Activated CD8-positive, alpha-beta T cell treated with anti-CD3 and anti-CD28 coated beads, Interleukin-2, amount 10 ng/mL, durations not matched to agents 7 days and 5 days (primary cell): ENCODE data around the gene KRT71. TPM values are rescaled to one million over a fixed set of nuclear protein-coding genes. Genes with fewer than 3 reads are reported as not detected.

ENCODE experiments used
- ATAC-seq: fragments of 150-1000 bp; cut with Tn5 transposase; one replicate; pipeline ENCODE4 v1.10.0; 2021; ENCODE audit warnings: moderate library complexity
- CTCF ChIA-PET: fragments of 350-600 bp; sonication (Branson Sonifier 250); formaldehyde crosslinking; loops from one replicate; lab custom pipeline; 2021; ENCODE audit warnings: antibody characterized with exemption; lab: Charles Lee
- POLR2A ChIA-PET: fragments of 350-600 bp; sonication (Branson Sonifier 250); formaldehyde crosslinking; loops from one replicate; lab custom pipeline; 2021; ENCODE audit warnings: antibody characterized with exemption; lab: Charles Lee
- DNase-seq: peaks from one replicate; pipeline ENCODE4 v3.0.0-alpha.2; 2020
- H3K27ac Mint-ChIP-seq: one replicate; pipeline ENCODE4 v1.8.0; 2021; ENCODE audit warnings: mild to moderate bottlenecking, mixed read lengths
- H3K27me3 Mint-ChIP-seq: one replicate; pipeline ENCODE4 v1.8.0; 2021; ENCODE audit warnings: low read depth, mixed read lengths
- H3K36me3 Mint-ChIP-seq: one replicate; pipeline ENCODE4 v1.8.0; 2021; ENCODE audit warnings: low read depth, mixed read lengths
- H3K4me1 Mint-ChIP-seq: one replicate; pipeline ENCODE4 v1.8.0; 2021; ENCODE audit warnings: low read depth, mixed read lengths
- H3K4me3 Mint-ChIP-seq: one replicate; pipeline ENCODE4 v1.8.0; 2021; ENCODE audit warnings: mild to moderate bottlenecking, mixed read lengths
- H3K9me3 Mint-ChIP-seq: one replicate; pipeline ENCODE4 v1.8.0; 2022; ENCODE audit warnings: mixed read lengths; ENCODE audit not compliant: insufficient read depth
- total RNA-seq, 2 experiments: library from RNA; stranded (reverse); gene quantifications; one replicate each; pipeline ENCODE4 v1.2.3, GENCODE V29; 2021

Gene KRT71
- total RNA-seq, 2 experiments from 2014 or later, result not detected

GRCh38 chr12:52539821-52540173, 13.1 kb downstream of the KRT71 start:
- no peaks in the 10 kb centered on the region for H3K36me3 Mint-ChIP-seq
- POLR2A ChIA-PET, result no interaction called here
- no peak overlapping the region for H3K4me3 Mint-ChIP-seq
- CTCF ChIA-PET, result no interaction called here
- H3K4me1 Mint-ChIP-seq, result peaks cover 9% of the 10 kb centered on the region
- H3K27me3 Mint-ChIP-seq, result peaks cover 4% of the 10 kb centered on the region
- DNase-seq, result no peak
- ATAC-seq, result no peak
- no peaks in the 10 kb centered on the region for H3K9me3 Mint-ChIP-seq
- H3K27ac Mint-ChIP-seq, result no peak overlapping the region

GRCh38 chr12:52539083-52539820, 13.7 kb downstream of the KRT71 start:
- H3K4me3 Mint-ChIP-seq, result no peak overlapping the region
- H3K27ac Mint-ChIP-seq, result no peak overlapping the region
- H3K9me3 Mint-ChIP-seq, result no peaks in the 10 kb centered on the region
- H3K27me3 Mint-ChIP-seq, result peaks cover 3% of the 10 kb centered on the region
- CTCF ChIA-PET, result no interaction called here
- ATAC-seq (no peak), DNase-seq (no peak)
- POLR2A ChIA-PET, result no interaction called here
- no peaks in the 10 kb centered on the region for H3K36me3 Mint-ChIP-seq
- peaks cover 9% of the 10 kb centered on the region for H3K4me1 Mint-ChIP-seq

- Mint-ChIP-seq H3K27me3 (peaks cover 3% of the 10 kb centered on the region), H3K9me3 (no peaks in the 10 kb centered on the region), H3K4me1 (no peaks in the 10 kb centered on the region), H3K36me3 (no peaks in the 10 kb centered on the region), H3K27ac (no peak overlapping the region), H3K4me3 (no peak overlapping the region)
- DNase-seq (no peak), ATAC-seq (no peak)
- ChIA-PET CTCF (no interaction called here), POLR2A (no interaction called here)
These were observed 15.8 kb downstream of the KRT71 start for GRCh38 chr12:52537101-52537500.

- DNase-seq (no peak), ATAC-seq (no peak)
- Mint-ChIP-seq H3K27me3 (peaks cover 3% of the 10 kb centered on the region), H3K27ac (no peak overlapping the region), H3K4me3 (no peak overlapping the region), H3K36me3 (no peaks in the 10 kb centered on the region), H3K9me3 (no peaks in the 10 kb centered on the region), H3K4me1 (no peaks in the 10 kb centered on the region)
- ChIA-PET POLR2A (no interaction called here), CTCF (interaction anchor here (1.1 to 1.4 kb wide), 3 partner anchors 163 to 381 kb away, joined by 3 read pairs; no protein-coding TSS in a partner anchor)
These were observed 17.4 kb downstream of the KRT71 start for GRCh38 chr12:52535574-52535973.

GRCh38 chr12:52534482-52534881, 18.5 kb downstream of the KRT71 start:
- H3K4me3 Mint-ChIP-seq, result no peak overlapping the region
- DNase-seq, result peak; percentile 28
- H3K36me3 Mint-ChIP-seq, result no peaks in the 10 kb centered on the region
- ChIA-PET POLR2A (no interaction called here), CTCF (interaction anchor here (1.0 to 1.5 kb wide), 4 partner anchors 155 to 380 kb away, joined by 3 to 7 read pairs (median 3); no protein-coding TSS in a partner anchor)
- H3K27ac Mint-ChIP-seq, result no peak overlapping the region
- H3K27me3 Mint-ChIP-seq, result peaks cover 3% of the 10 kb centered on the region
- H3K4me1 Mint-ChIP-seq, result no peaks in the 10 kb centered on the region
- ATAC-seq, result no peak
- no peaks in the 10 kb centered on the region for H3K9me3 Mint-ChIP-seq

GRCh38 chr12:52533686-52534470, 19.1 kb downstream of the KRT71 start:
- no peaks in the 10 kb centered on the region for H3K36me3 Mint-ChIP-seq
- H3K27me3 Mint-ChIP-seq, result peaks cover 3% of the 10 kb centered on the region
- CTCF ChIA-PET, result interaction anchor here (0.6 to 1.5 kb wide), 4 partner anchors 154 to 376 kb away, joined by 3 to 7 read pairs (median 3); no protein-coding TSS in a partner anchor
- H3K9me3 Mint-ChIP-seq, result no peaks in the 10 kb centered on the region
- no peaks in the 10 kb centered on the region for H3K4me1 Mint-ChIP-seq
- no peak overlapping the region for H3K27ac Mint-ChIP-seq
- POLR2A ChIA-PET, result no interaction called here
- DNase-seq, result no peak
- H3K4me3 Mint-ChIP-seq, result no peak overlapping the region
- ATAC-seq, result no peak

GRCh38 chr12:52532636-52533035, 20.3 kb downstream of the KRT71 start:
- H3K36me3 Mint-ChIP-seq, result no peaks in the 10 kb centered on the region
- no peak overlapping the region for H3K4me3 Mint-ChIP-seq
- H3K9me3 Mint-ChIP-seq, result no peaks in the 10 kb centered on the region
- no peak overlapping the region for H3K27ac Mint-ChIP-seq
- POLR2A ChIA-PET, result no interaction called here
- CTCF ChIA-PET, result no interaction called here
- H3K27me3 Mint-ChIP-seq, result peaks cover 3% of the 10 kb centered on the region
- DNase-seq, result no peak
- no peak for ATAC-seq
- no peaks in the 10 kb centered on the region for H3K4me1 Mint-ChIP-seq

GRCh38 chr12:52531566-52532300, 21.2 kb downstream of the KRT71 start:
- Mint-ChIP-seq H3K27ac (no peak overlapping the region), H3K4me1 (peaks cover 5% of the 10 kb centered on the region), H3K9me3 (no peaks in the 10 kb centered on the region), H3K36me3 (no peaks in the 10 kb centered on the region), H3K4me3 (no peak overlapping the region), H3K27me3 (no peaks in the 10 kb centered on the region)
- no peak for ATAC-seq
- no peak for DNase-seq
- CTCF ChIA-PET, result no interaction called here
- POLR2A ChIA-PET, result no interaction called here

- ATAC-seq (no peak), DNase-seq (no peak)
- Mint-ChIP-seq H3K27ac (no peak overlapping the region), H3K4me1 (peaks cover 9% of the 10 kb centered on the region), H3K27me3 (no peaks in the 10 kb centered on the region), H3K4me3 (no peak overlapping the region), H3K36me3 (no peaks in the 10 kb centered on the region), H3K9me3 (no peaks in the 10 kb centered on the region)
- ChIA-PET POLR2A (no interaction called here), CTCF (no interaction called here)
These were observed 22.0 kb downstream of the KRT71 start for GRCh38 chr12:52530905-52531304.

GRCh38 chr12:52530366-52530765, 22.6 kb downstream of the KRT71 start:
- no peaks in the 10 kb centered on the region for H3K27me3 Mint-ChIP-seq
- H3K27ac Mint-ChIP-seq, result no peak overlapping the region
- POLR2A ChIA-PET, result no interaction called here
- H3K4me3 Mint-ChIP-seq, result no peak overlapping the region
- CTCF ChIA-PET, result no interaction called here
- no peaks in the 10 kb centered on the region for H3K9me3 Mint-ChIP-seq
- no peaks in the 10 kb centered on the region for H3K36me3 Mint-ChIP-seq
- ATAC-seq, result no peak
- H3K4me1 Mint-ChIP-seq, result peaks cover 13% of the 10 kb centered on the region
- DNase-seq, result no peak

- Mint-ChIP-seq H3K4me1 (peaks cover 13% of the 10 kb centered on the region), H3K27me3 (no peaks in the 10 kb centered on the region), H3K36me3 (no peaks in the 10 kb centered on the region), H3K4me3 (no peak overlapping the region), H3K27ac (no peak overlapping the region), H3K9me3 (no peaks in the 10 kb centered on the region)
- CTCF ChIA-PET, result no interaction called here
- DNase-seq (no peak), ATAC-seq (no peak)
- POLR2A ChIA-PET, result no interaction called here
These were observed 23.1 kb downstream of the KRT71 start for GRCh38 chr12:52529846-52530245.

GRCh38 chr12:52529417-52529816, 23.5 kb downstream of the KRT71 start:
- ChIA-PET CTCF (no interaction called here), POLR2A (no interaction called here)
- H3K9me3 Mint-ChIP-seq, result no peaks in the 10 kb centered on the region
- no peak for ATAC-seq
- no peak for DNase-seq
- peaks cover 13% of the 10 kb centered on the region for H3K4me1 Mint-ChIP-seq
- no peak overlapping the region for H3K27ac Mint-ChIP-seq
- H3K36me3 Mint-ChIP-seq, result no peaks in the 10 kb centered on the region
- no peaks in the 10 kb centered on the region for H3K27me3 Mint-ChIP-seq
- H3K4me3 Mint-ChIP-seq, result no peak overlapping the region
